GM18951 (cell line): ENCODE measurements around the gene ABCA1.

Experiments used
- POLR2A ChIP-seq: IDR thresholded peaks from 4 replicates; pipeline ENCODE4 v1.6.1; 2011; ENCODE audit warnings: mild to moderate bottlenecking; ENCODE audit not compliant: insufficient read length, insufficient read depth; ENCODE audit errors: extremely low read depth
- in situ Hi-C: fragments of 300-500 bp; cut with MboI; formaldehyde crosslinking; loops from one replicate; pipeline ENCODE4 v1.12.0; 2022; ENCODE audit warnings: low sequenced_read_pairs, mixed read lengths, inconsistent platforms; ENCODE audit not compliant: unreplicated experiment

The ABCA1 gene

DNA sequence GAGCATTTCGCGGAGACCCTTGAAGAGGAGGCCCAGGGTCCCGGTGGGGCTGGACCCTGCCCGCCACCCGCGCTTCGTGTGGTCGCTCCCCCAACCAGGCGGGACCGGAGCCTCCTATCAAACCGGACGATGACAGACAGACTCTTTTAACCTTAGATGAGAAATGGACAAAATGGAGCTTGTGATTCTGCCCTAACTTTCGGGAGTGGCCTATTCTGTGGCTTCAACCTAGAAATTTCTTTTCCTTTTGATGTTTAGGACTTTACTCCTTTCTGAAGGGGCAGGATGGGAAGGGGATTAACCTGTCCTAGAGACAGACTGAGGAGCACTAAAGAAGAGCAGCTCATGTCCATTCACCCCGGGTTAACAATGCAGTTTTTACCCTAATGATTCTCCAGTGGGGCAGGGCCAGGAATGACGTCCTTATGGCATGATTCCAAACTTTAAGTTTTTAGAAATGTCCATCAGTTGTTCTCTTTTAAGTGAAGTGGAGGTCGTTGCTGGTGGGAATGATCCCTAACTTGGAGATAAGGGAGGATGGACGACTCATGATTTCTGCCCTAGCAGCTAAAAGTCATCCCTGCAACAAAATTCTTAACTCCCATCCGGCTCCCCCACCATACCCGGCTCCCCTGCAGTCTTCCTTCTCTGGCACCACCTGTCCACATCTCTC is 179.5 kb downstream of the ABCA1 start:
- TF ChIP-seq POLR2A = no peak
- in situ Hi-C loops = no loop called here

DNA sequence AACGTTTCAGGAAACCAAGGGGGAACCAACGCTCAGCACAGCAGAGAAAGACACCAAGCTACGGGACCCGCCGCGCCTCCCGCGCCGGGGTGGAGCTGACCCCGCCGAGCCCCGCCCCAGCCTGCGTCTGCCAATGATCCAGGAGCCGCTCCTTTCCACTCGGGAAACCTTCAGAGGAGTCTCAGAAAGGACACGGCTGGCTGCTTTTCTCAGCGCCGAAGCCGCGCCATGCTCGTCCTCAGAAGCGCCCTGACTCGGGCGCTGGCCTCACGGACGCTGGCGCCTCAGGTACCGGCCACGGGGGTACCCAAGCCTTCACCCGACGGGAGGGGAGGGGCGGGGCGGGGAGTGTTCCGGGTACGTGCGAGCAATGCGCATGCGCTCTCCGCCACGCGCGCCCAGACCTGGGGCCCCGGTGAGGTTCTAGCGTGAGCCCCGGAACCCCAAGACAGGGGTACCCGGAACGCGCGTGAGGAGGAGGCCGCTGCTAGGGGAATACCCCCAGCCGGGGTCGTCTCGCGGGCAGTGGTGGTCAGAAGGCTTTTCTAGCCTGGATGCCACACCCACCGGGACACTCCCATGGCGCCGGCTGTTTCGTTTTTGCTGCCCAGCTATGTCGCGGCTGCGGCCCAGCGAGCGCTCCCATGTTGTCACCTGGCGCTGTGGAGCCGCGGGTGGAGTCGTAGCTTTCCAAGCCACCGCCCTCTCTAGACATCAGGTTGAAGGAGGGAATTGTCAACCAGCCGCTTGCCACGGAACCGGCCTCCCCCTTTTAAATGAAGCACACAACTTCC is 180.2 kb downstream of the ABCA1 start, which contains the start of gene NIPSNAP3A:
Gene NIPSNAP3A, plus strand, starts transcription at position 119 of the 794 bp plus-strand sequence. Its CDS starts 110 bp downstream, at position 229.
- in situ Hi-C loops = no loop called here
- TF ChIP-seq POLR2A = peak; percentile 75

DNA sequence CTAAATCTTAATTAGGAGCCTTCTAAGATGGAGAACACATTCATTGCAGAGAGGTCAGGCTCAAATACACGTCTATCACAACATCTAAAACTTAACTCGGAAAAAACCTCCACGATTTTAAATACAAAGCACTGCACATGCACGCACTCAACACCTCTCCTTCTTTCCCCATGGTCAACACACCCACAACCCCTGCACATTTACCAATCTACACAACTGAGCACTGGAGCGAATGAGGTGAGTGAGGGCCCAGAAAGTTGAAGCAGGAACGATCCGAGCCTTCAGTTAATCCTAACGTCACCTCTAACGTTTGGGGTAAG is 180.8 kb downstream of the ABCA1 start:
- in situ Hi-C loops = no loop called here

DNA sequence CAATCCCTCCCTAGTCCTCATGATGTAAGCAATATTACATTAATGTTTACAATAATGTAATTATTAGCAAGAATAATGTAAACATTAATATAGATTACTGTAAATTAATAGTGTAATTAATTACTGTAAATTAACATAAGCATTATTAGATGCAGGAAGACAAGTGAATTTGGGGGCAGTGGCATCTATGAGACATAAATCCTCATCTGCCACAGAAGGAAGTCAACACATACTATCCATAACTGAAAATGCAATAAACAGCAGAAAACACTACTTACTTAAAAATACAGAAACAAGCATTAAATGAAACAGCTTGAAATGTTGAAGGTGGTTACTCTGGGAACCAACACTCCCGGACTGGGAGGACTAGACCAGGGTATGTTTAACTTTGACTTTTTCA is 181.2 kb downstream of the ABCA1 start:
- TF ChIP-seq POLR2A = no peak
- in situ Hi-C loops = no loop called here

More for the DNA sequence above, 180.8 kb downstream of the ABCA1 start:
- TF ChIP-seq POLR2A = no peak

DNA sequence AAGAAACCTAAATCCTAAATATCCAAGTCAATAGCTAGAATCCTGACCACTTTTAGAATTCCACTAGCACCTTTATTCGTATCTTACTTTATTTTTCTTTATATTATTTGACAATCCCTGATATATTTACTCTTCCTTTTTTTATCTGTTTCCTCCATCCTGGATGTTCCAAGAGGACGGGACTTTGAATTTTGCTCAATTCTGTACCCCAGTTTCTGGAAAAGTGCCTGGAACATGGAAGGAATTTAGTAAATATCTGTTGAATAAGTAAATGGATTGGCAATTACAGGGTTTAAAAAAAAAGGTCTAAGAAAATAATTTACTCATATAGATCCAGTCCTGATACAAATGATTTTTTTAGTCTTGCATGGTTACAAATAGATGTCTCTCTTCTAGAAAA is 181.7 kb downstream of the ABCA1 start:
- in situ Hi-C loops = no loop called here
- no peak for TF ChIP-seq POLR2A

DNA sequence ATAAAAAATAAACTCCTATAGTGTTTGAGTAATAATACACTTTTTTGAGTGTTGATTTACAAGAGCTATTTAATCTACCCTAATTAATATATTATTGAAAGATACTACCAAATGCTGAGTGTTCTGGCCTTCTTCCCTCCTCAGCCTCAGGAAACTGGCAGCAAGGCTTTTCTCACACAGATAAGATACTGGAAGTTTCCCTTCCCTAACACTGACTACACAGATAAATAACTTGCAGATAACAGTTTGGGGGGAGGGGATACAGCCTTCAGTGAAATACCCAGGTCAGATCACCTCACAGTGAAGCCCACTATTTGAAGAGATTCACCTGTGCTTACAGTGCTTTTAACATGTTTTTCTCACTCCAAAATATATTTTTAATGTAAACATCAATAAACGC is 182.1 kb downstream of the ABCA1 start:
- no peak for TF ChIP-seq POLR2A
- in situ Hi-C loops = no loop called here

DNA sequence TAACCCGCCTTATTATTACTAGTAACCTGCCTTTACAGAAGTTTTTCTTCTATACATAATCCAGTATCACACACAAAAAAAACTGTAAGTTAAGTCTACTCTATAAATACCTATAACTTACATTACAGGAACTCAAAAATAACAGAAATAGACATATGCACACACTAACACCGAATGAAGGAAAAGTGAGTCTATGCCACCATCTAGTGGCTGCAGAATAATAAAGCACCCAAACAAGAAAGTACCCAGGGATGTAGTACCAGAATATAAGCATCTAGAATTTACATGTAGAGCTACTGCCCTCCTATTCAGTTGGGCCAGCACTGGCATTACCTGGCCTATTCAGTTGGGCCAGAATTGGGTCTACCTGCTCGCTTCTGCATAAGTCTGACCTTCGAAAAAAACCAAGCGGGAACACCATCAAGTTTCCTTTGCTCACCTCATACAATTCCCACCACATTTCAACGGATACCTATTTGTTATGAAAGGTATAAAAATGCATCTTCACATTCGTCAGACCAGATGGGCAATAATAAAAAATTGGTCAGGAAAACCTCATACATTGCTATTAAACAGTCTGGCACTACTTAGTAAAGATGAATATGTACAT is 184.5 kb downstream of the ABCA1 start:
- in situ Hi-C loops = no loop called here
- TF ChIP-seq POLR2A = no peak

DNA sequence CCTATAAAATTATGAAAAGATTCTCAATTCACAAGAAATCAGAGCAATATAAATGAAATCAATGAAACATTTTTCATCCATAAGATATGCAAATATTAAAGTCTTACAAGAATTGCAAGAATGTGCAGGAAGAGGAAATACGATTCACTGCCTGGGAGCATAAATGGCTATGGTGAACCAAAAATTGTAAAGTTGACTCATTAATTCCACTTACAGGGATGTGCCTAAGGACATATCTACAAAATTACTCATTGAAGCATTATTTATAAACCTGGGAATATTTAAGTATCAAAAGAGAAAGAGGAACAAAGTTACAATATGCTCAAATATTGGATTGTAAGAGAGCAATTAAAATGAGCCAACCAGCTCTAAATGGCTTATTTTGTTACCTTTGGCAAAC is 187.3 kb downstream of the ABCA1 start:
- in situ Hi-C loops = no loop called here
- TF ChIP-seq POLR2A = no peak

DNA sequence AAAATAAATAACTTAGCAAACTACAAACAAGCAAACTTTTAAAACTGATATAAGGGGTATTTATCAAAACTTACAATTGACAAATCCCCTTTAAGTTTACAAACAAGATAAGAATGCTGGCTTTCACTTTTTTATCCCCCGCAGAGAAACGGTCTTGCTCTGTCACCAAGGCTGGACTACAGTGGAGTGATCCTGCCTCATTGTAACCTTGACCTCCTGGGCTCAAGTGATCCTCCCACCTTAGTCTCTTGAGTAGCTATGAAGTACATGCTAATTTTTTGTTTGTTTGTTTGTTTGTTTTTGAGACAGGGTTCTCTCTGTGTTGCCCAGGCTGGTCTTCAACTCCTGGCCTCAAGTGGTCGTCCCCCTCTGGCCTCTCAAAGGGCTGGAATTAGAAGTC is 189.5 kb downstream of the ABCA1 start:
- in situ Hi-C loops = no loop called here
- no peak for TF ChIP-seq POLR2A
